Endothelial cell of umbilical vein (primary cell): ENCODE measurements around the gene RAP1GAP2. TPM values are rescaled to one million over a fixed set of nuclear protein-coding genes. Genes with fewer than 3 reads are reported as not detected.

Experiments used
- BruUV-seq: library from RNA; stranded (reverse); fragments of 400-500 nt; replicated peaks from 2 replicates; lab custom pipeline; 2021; lab: Mats Ljungman, UMichigan
- CTCF ChIA-PET: fragments of 300-600, 350-600 bp; sonication (Branson Sonifier 250); formaldehyde crosslinking; loops from one replicate; lab custom pipeline; 2021; ENCODE audit warnings: antibody characterized with exemption, inconsistent platforms; lab: Charles Lee
- POLR2A ChIA-PET: fragments of 300-600, 350-600 bp; sonication (Branson Sonifier 250); formaldehyde crosslinking; loops from one replicate; lab custom pipeline; 2021; ENCODE audit warnings: antibody characterized with exemption, inconsistent platforms; lab: Charles Lee
- DNase-seq: peaks from one replicate; pipeline ENCODE4 v3.0.0-alpha.2; 2011; ENCODE audit warnings: low read depth, low spot score
- FAIRE-seq: peaks from 2 replicates; lab custom pipeline; 2011; peaks lifted over from hg19 to GRCh38; lab: Jason Lieb, UNC
- H2AFZ ChIP-seq: 2 replicates; pipeline ENCODE4 v1.6.0; 2012; ENCODE audit warnings: low read depth, low read length, control low read depth, inconsistent platforms
- H3K27ac ChIP-seq: 2 replicates; pipeline ENCODE4 v1.5.1; 2011; ENCODE audit warnings: low read depth, mild to moderate bottlenecking, control low read depth, low read length, moderate library complexity; ENCODE audit not compliant: insufficient read depth
- H3K27me3 ChIP-seq, 2 experiments: 2 replicates each; pipeline versions ENCODE4 v1.6.0 to v1.6.1; 2011; ENCODE audit warnings: low read length in 2 of 2, mixed read lengths in 1 of 2; ENCODE audit not compliant: control insufficient read depth in 2 of 2, insufficient read depth in 2 of 2
- H3K36me3 ChIP-seq, 2 experiments: 2 replicates in 1 of 2; 3 replicates in 1 of 2; pipeline ENCODE4 v1.5.1; 2011; ENCODE audit warnings: low read length in 2 of 2, mild to moderate bottlenecking in 1 of 2, moderate library complexity in 1 of 2; ENCODE audit not compliant: control insufficient read depth in 2 of 2, insufficient read depth in 2 of 2; ENCODE audit errors: extremely low read depth in 1 of 2
- H3K4me1 ChIP-seq: 3 replicates; pipeline ENCODE4 v1.5.1; 2011; ENCODE audit warnings: mild to moderate bottlenecking, low read length; ENCODE audit not compliant: control insufficient read depth, insufficient read depth; ENCODE audit errors: extremely low read depth
- H3K4me2 ChIP-seq: 2 replicates; pipeline ENCODE4 v1.6.1; 2011; ENCODE audit warnings: low read length, control low read depth, mixed read lengths; ENCODE audit not compliant: insufficient read depth
- H3K4me3 ChIP-seq, 3 experiments: fragments of 200-600 bp in 1 of 3; sonication (generic), shearing (Covaris generic) in 1 of 3; replicated peaks in 1 of 3; 2 replicates each; pipeline ENCODE4 v1.5.1; 2011 to 2016; ENCODE audit warnings: control low read depth in 3 of 3, low read length in 3 of 3, mild to moderate bottlenecking in 2 of 3, inconsistent platforms in 1 of 3, low read depth in 1 of 3, moderate library complexity in 1 of 3; ENCODE audit not compliant: insufficient read depth in 1 of 3
- H3K79me2 ChIP-seq: 2 replicates; pipeline ENCODE4 v1.6.0; 2012; ENCODE audit warnings: low read length, inconsistent platforms; ENCODE audit not compliant: control insufficient read depth, insufficient read depth
- H3K9ac ChIP-seq: replicated peaks from 2 replicates; pipeline ENCODE3; 2011; ENCODE audit warnings: low read length, control low read depth; ENCODE audit not compliant: insufficient read depth; ENCODE audit errors: extremely low read depth
- H3K9me1 ChIP-seq: replicated peaks from 3 replicates; pipeline ENCODE4 v1.6.0; 2011; ENCODE audit warnings: mild to moderate bottlenecking, low read length; ENCODE audit not compliant: control insufficient read depth, insufficient read depth; ENCODE audit errors: extremely low read depth
- H3K9me3 ChIP-seq: replicated peaks from 2 replicates; pipeline ENCODE4 v1.5.1; 2012; ENCODE audit warnings: low read length, inconsistent platforms; ENCODE audit not compliant: control insufficient read depth, insufficient read depth
- H4K20me1 ChIP-seq: replicated peaks from 2 replicates; pipeline ENCODE3; 2011; ENCODE audit warnings: mild to moderate bottlenecking, low read length; ENCODE audit not compliant: control insufficient read depth, insufficient read depth; ENCODE audit errors: extremely low read depth
- CTCF ChIP-seq, 2 donors: IDR thresholded peaks; 1 replicate in 1 of 2; 2 replicates in 1 of 2; pipeline ENCODE4 v1.5.1; 2011; ENCODE audit warnings: low read length in 2 of 2, mild to moderate bottlenecking in 2 of 2, moderate library complexity in 2 of 2, control low read depth in 1 of 2, inconsistent platforms in 1 of 2, low read depth in 1 of 2; ENCODE audit not compliant: insufficient read depth in 1 of 2; ENCODE audit errors: extremely low read depth in 1 of 2
- EZH2 ChIP-seq: IDR thresholded peaks from 2 replicates; pipeline ENCODE4 v1.6.1; 2012; ENCODE audit warnings: borderline replicate concordance, low read depth, mild to moderate bottlenecking, moderate library complexity, low read length, inconsistent platforms; ENCODE audit not compliant: severe bottlenecking
- GATA2 ChIP-seq: IDR thresholded peaks from 2 replicates; pipeline ENCODE4 v1.7.0; 2011; ENCODE audit warnings: low read depth, mild to moderate bottlenecking, moderate library complexity, mixed read lengths, low read length; ENCODE audit not compliant: insufficient read length, insufficient read depth
- JUN ChIP-seq: IDR thresholded peaks from 2 replicates; pipeline ENCODE4 v1.6.1; 2011; ENCODE audit warnings: borderline replicate concordance, low read depth; ENCODE audit not compliant: insufficient read length, insufficient read depth
- MYC ChIP-seq: IDR thresholded peaks from one replicate; pipeline ENCODE4 v1.6.1; 2011; ENCODE audit warnings: mild to moderate bottlenecking, low read depth, low read length
- POLR2A ChIP-seq: IDR thresholded peaks from 2 replicates; pipeline ENCODE4 v1.6.1; 2012; ENCODE audit warnings: low read depth, mild to moderate bottlenecking, control low read depth, low read length
- POLR2AphosphoS5 ChIP-seq: IDR thresholded peaks from 2 replicates; pipeline ENCODE4 v1.6.1; 2012; ENCODE audit warnings: low read depth, mild to moderate bottlenecking, control low read depth, low read length, moderate library complexity; ENCODE audit not compliant: insufficient read depth
- dilution Hi-C: fragments of 300-500 bp; cut with MboI; formaldehyde crosslinking; loops from one replicate; pipeline ENCODE4 v1.15.0; 2019; ENCODE audit warnings: low sequenced_read_pairs; ENCODE audit not compliant: extremely low pct_ligation_motif_present
- intact Hi-C: fragments of 100-400 bp; cut with micrococcal nuclease; formaldehyde crosslinking; loops from one replicate; pipeline ENCODE4 v1.10.0; 2022
- polyA plus RNA-seq, 4 experiments: library from polyadenylated mRNA; depleted of rRNA in 3 of 4; stranded (reverse) in 3 of 4; unstranded in 1 of 4; fragments of >200 nt; gene quantifications; 2 replicates each; pipeline versions ENCODE4 v1.2.1 to v1.2.3, GENCODE V29; 2011 to 2012; ENCODE audit warnings: missing spikeins in 1 of 4
- total RNA-seq: library from RNA; stranded (reverse); gene quantifications from 2 replicates; pipeline ENCODE4 v1.2.3, GENCODE V29; 2021
- TF ChIP-seq, protein P1 (sequence below): IDR thresholded peaks from 2 replicates; pipeline ENCODE4 v1.6.1; 2011; ENCODE audit not compliant: insufficient read depth, insufficient read length

RAP1GAP2 gene
- total and polyA plus RNA-seq, 2 donors (not counting 3 experiments of a cell fraction or from before 2014, with no cell fraction given) = 1.4 to 3.6 TPM

- no peaks in the 10 kb centered on the region for H3K79me2 ChIP-seq
- POLR2A ChIA-PET = no interaction called here
Measured at GRCh38 chr17:2989855-2990254, 193.6 kb downstream of the RAP1GAP2 start.

More at GRCh38 chr17:2989855-2990254, 193.6 kb downstream of the RAP1GAP2 start:
- Histone ChIP-seq H3K4me1 (no peaks in the 10 kb centered on the region), H3K4me3 (no peak overlapping the region), H3K27me3 (no peaks in the 10 kb centered on the region), H3K36me3 (no peaks in the 10 kb centered on the region), H3K9ac (no peak overlapping the region), H3K9me1 (no peaks in the 10 kb centered on the region), H4K20me1 (no peaks in the 10 kb centered on the region), H3K9me3 (no peaks in the 10 kb centered on the region), H2AFZ (no peak overlapping the region), H3K27ac (no peak overlapping the region), H3K4me2 (no peak overlapping the region)
- no TSS peak for BruUV-seq
- intact Hi-C loops = no loop called here
- dilution Hi-C loops = no loop called here
- DNase-seq = no peak
- CTCF ChIA-PET = no interaction called here
- FAIRE-seq = no peak
- TF ChIP-seq MYC (no peak), POLR2A (no peak), EZH2 (no peak), GATA2 (no peak), JUN (no peak), POLR2AphosphoS5 (no peak), CTCF (IDR thresholded peaks at IDR 0.05; ENCODE audit: extremely low read depth in 1 of 2, insufficient read depth in 1 of 2, low read depth in 1 of 2, low read length in 2 of 2) (no peak)
- TF ChIP-seq, protein P1, sequence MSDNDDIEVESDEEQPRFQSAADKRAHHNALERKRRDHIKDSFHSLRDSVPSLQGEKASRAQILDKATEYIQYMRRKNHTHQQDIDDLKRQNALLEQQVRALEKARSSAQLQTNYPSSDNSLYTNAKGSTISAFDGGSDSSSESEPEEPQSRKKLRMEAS = no peak
